Progenitor cell of endocrine pancreas (in vitro differentiated cells): Measurements from ENCODE around the gene TCEAL3. TPM values are rescaled to one million over a fixed set of nuclear protein-coding genes. Genes with fewer than 3 reads are reported as not detected.
"Not testable (repeated sequence)": the region's sequence is repeated elsewhere in the genome, so short reads cannot be mapped to it uniquely, and the experiment has no call there.

Experiments used
- DNase-seq: peaks from one replicate; pipeline ENCODE4 v3.0.0; 2021; ENCODE audit warnings: low spot score; ENCODE audit not compliant: unreplicated experiment
- H3K27ac Mint-ChIP-seq: 2 replicates; pipeline ENCODE4 v1.8.0; 2021; ENCODE audit warnings: mild to moderate bottlenecking, moderate library complexity, mixed read lengths
- H3K27me3 Mint-ChIP-seq: 2 replicates; pipeline ENCODE4 v1.8.0; 2021; ENCODE audit warnings: mixed read lengths
- H3K36me3 Mint-ChIP-seq: 2 replicates; pipeline ENCODE4 v1.8.0; 2022; ENCODE audit warnings: mixed read lengths; ENCODE audit not compliant: insufficient read depth
- H3K4me1 Mint-ChIP-seq: 2 replicates; pipeline ENCODE4 v1.8.0; 2021; ENCODE audit warnings: low read depth, mixed read lengths
- H3K4me3 Mint-ChIP-seq: 2 replicates; pipeline ENCODE4 v1.8.0; 2021; ENCODE audit warnings: low read depth, mild to moderate bottlenecking, moderate library complexity, mixed read lengths
- H3K9me3 Mint-ChIP-seq: 2 replicates; pipeline ENCODE4 v1.8.0; 2021; ENCODE audit warnings: low read depth, mixed read lengths
- CTCF ChIP-seq: fragments of 200-600 bp; sonication (generic); IDR thresholded peaks from one replicate; pipeline ENCODE4 v1.5.0; 2021; ENCODE audit warnings: antibody characterized with exemption, mild to moderate bottlenecking; ENCODE audit not compliant: unreplicated experiment
- total RNA-seq: library from RNA; stranded (reverse); gene quantifications from 2 replicates; pipeline ENCODE4 v1.2.1, GENCODE V29; 2021

TCEAL3 gene
- total RNA-seq, 1 donor from 2014 or later = 14.4 TPM

- peak overlapping the region; percentile 96 for H3K27ac Mint-ChIP-seq
- peaks cover 17% of the 10 kb centered on the region for H3K9me3 Mint-ChIP-seq
- peaks cover 6% of the 10 kb centered on the region for H3K36me3 Mint-ChIP-seq
- peak overlapping the region; percentile 92 for H3K4me3 Mint-ChIP-seq
- DNase-seq = no peak
- peaks cover 5% of the 10 kb centered on the region for H3K4me1 Mint-ChIP-seq
- TF ChIP-seq CTCF = no peak
- no peaks in the 10 kb centered on the region for H3K27me3 Mint-ChIP-seq
Measured at GRCh38 chrX:103586314-103586646, 21.5 kb upstream of the TCEAL3 start.

- H3K4me1 Mint-ChIP-seq = peaks cover 5% of the 10 kb centered on the region
- TF ChIP-seq CTCF = no peak
- H3K27ac Mint-ChIP-seq = no peak overlapping the region
- no peak for DNase-seq
- H3K9me3 Mint-ChIP-seq = peaks cover 17% of the 10 kb centered on the region
- H3K4me3 Mint-ChIP-seq = peak overlapping the region; percentile 92
- H3K27me3 Mint-ChIP-seq = no peaks in the 10 kb centered on the region
- H3K36me3 Mint-ChIP-seq = peaks cover 8% of the 10 kb centered on the region
Measured at GRCh38 chrX:103586659-103587058, 21.1 kb upstream of the TCEAL3 start.

- H3K4me1 Mint-ChIP-seq, H3K27ac Mint-ChIP-seq, DNase-seq, H3K4me3 Mint-ChIP-seq, H3K27me3 Mint-ChIP-seq: not testable (repeated sequence)
- Mint-ChIP-seq H3K9me3 (peaks cover 19% of the 10 kb centered on the region), H3K36me3 (peaks cover 25% of the 10 kb centered on the region)
Measured at GRCh38 chrX:103592295-103592694, 15.5 kb upstream of the TCEAL3 start.

- Mint-ChIP-seq H3K36me3 (peaks cover 26% of the 10 kb centered on the region), H3K9me3 (peaks cover 19% of the 10 kb centered on the region)
- not testable (repeated sequence) for H3K27ac Mint-ChIP-seq, H3K4me3 Mint-ChIP-seq, DNase-seq, H3K4me1 Mint-ChIP-seq, H3K27me3 Mint-ChIP-seq
Measured at GRCh38 chrX:103595202-103595601, 12.6 kb upstream of the TCEAL3 start.

GRCh38 chrX:103608306-103608963 lies 672 bp downstream of the TCEAL3 start:
- no peak for DNase-seq
- peaks cover 3% of the 10 kb centered on the region for H3K4me1 Mint-ChIP-seq
- H3K36me3 Mint-ChIP-seq = no peaks in the 10 kb centered on the region
- peaks cover 5% of the 10 kb centered on the region for H3K27me3 Mint-ChIP-seq
- peak overlapping the region; percentile 85 for H3K27ac Mint-ChIP-seq
- H3K9me3 Mint-ChIP-seq = no peaks in the 10 kb centered on the region
- no peak for TF ChIP-seq CTCF
- H3K4me3 Mint-ChIP-seq = peak overlapping the region; percentile 81

GRCh38 chrX:103610282-103610681 lies 2.5 kb downstream of the TCEAL3 start:
- Mint-ChIP-seq H3K36me3 (no peaks in the 10 kb centered on the region), H3K4me3 (no peak overlapping the region), H3K27ac (no peak overlapping the region), H3K4me1 (peaks cover 3% of the 10 kb centered on the region), H3K27me3 (peaks cover 5% of the 10 kb centered on the region), H3K9me3 (no peaks in the 10 kb centered on the region)
- no peak for DNase-seq
- TF ChIP-seq CTCF = no peak
